ENCODE measurements around the gene PFKP.

PFKP gene

GRCh38 chr10:3067118-3067858 is at the start of gene PFKP:
PFKP (plus strand) TSS chr10:3067548; CDS start chr10:3067596, 48 bp downstream.
- peak; percentile 57 for DNase-seq (ENCODE audit: low read depth)

GRCh38 chr10:3018247-3018646 is 49.1 kb upstream of the PFKP start:
- DNase-seq (ENCODE audit: low read depth), result no peak

GRCh38 chr10:3020311-3020710 is 47.0 kb upstream of the PFKP start:
- no peak for DNase-seq (ENCODE audit: low read depth)

- DNase-seq (ENCODE audit: low read depth), result no peak
These were observed 46.5 kb upstream of the PFKP start for GRCh38 chr10:3020881-3021280.

- no peak for DNase-seq (ENCODE audit: low read depth)
These were observed 45.3 kb upstream of the PFKP start for GRCh38 chr10:3022027-3022426.

GRCh38 chr10:3023892-3024291 is 43.5 kb upstream of the PFKP start:
- no peak for DNase-seq (ENCODE audit: low read depth)

GRCh38 chr10:3025026-3025683 is 42.2 kb upstream of the PFKP start:
- DNase-seq (ENCODE audit: low read depth), result no peak

GRCh38 chr10:3027866-3028265 is 39.5 kb upstream of the PFKP start:
- DNase-seq (ENCODE audit: low read depth), result no peak

- DNase-seq (ENCODE audit: low read depth), result no peak
These were observed 38.9 kb upstream of the PFKP start for GRCh38 chr10:3028441-3028840.

- no peak for DNase-seq (ENCODE audit: low read depth)
These were observed 36.6 kb upstream of the PFKP start for GRCh38 chr10:3030765-3031164.

- no peak for DNase-seq (ENCODE audit: low read depth)
These were observed 35.9 kb upstream of the PFKP start for GRCh38 chr10:3031490-3031889.

- no peak for DNase-seq (ENCODE audit: low read depth)
These were observed 33.4 kb upstream of the PFKP start for GRCh38 chr10:3033925-3034324.

- no peak for DNase-seq (ENCODE audit: low read depth)
These were observed 32.7 kb upstream of the PFKP start for GRCh38 chr10:3034616-3035015.

- DNase-seq (ENCODE audit: low read depth), result no peak
These were observed 31.0 kb upstream of the PFKP start for GRCh38 chr10:3036155-3037021.

- DNase-seq (ENCODE audit: low read depth), result no peak
These were observed 30.2 kb upstream of the PFKP start for GRCh38 chr10:3037182-3037581.

- DNase-seq (ENCODE audit: low read depth), result no peak
These were observed 27.3 kb upstream of the PFKP start for GRCh38 chr10:3040069-3040468.

GRCh38 chr10:3042589-3042988 is 24.8 kb upstream of the PFKP start:
- no peak for DNase-seq (ENCODE audit: low read depth)

- peak; percentile 23 for DNase-seq (ENCODE audit: low read depth)
These were observed 23.6 kb upstream of the PFKP start for GRCh38 chr10:3043512-3044368.

GRCh38 chr10:3045471-3046209 is 21.7 kb upstream of the PFKP start:
- no peak for DNase-seq (ENCODE audit: low read depth)

GRCh38 chr10:3046210-3046779 is 21.1 kb upstream of the PFKP start:
- no peak for DNase-seq (ENCODE audit: low read depth)

Data from stimulated activated CD8-positive, alpha-beta memory T cell treated with anti-CD3 and anti-CD28 coated beads, Interleukin-4, amount 100 ng/mL, for 24 hours (primary cell).